Measurements from ENCODE around the gene CDT1. TPM values are rescaled to one million over a fixed set of nuclear protein-coding genes. Genes with fewer than 3 reads are reported as not detected.

CDT1 gene
- polyA plus RNA-seq, 1 experiment, result 2.4 TPM

DNA sequence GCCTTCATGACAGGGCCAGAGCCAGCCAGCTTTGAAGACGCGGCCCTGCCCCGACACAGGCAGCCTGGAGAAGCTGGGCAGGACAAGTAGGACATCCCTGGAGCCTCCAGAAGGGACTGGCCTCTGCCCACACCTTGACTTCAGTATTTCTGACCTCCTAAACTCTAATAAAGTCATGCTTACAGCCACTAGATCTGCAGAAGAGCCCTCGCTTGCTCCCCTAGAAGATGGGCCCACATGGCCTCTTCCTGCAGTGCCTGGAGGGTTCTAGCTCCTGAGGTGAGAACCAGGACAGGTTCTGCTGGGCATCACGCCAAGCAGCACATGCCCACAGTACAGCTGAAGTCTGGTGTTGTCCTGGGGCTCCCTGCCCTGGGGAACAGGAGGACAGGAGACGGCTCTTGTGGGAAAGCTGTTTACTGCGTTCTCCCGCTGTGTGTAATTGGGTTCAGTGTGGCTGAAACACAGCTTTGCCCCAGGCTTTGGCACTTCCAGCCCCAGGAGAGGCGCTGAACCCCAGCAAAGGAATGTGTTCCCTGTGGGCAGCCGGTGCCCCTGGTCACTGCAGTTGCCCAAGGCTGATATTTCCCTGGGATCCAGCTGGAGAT lies 5.6 kb downstream of the CDT1 start:
- TF ChIP-seq, protein P1, sequence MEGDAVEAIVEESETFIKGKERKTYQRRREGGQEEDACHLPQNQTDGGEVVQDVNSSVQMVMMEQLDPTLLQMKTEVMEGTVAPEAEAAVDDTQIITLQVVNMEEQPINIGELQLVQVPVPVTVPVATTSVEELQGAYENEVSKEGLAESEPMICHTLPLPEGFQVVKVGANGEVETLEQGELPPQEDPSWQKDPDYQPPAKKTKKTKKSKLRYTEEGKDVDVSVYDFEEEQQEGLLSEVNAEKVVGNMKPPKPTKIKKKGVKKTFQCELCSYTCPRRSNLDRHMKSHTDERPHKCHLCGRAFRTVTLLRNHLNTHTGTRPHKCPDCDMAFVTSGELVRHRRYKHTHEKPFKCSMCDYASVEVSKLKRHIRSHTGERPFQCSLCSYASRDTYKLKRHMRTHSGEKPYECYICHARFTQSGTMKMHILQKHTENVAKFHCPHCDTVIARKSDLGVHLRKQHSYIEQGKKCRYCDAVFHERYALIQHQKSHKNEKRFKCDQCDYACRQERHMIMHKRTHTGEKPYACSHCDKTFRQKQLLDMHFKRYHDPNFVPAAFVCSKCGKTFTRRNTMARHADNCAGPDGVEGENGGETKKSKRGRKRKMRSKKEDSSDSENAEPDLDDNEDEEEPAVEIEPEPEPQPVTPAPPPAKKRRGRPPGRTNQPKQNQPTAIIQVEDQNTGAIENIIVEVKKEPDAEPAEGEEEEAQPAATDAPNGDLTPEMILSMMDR (IDR thresholded peaks at IDR 0.05; ENCODE audit: insufficient read depth, low read depth, low read length), result no peak
- POLR2A ChIA-PET, result interaction anchor here (0.6 kb wide), 1 partner anchor 11 kb away, joined by 3 read pairs; no protein-coding TSS in a partner anchor
- no peak overlapping the region for H3K4me3 ChIP-seq (ENCODE audit: low read depth, low read length)
- CTCF ChIA-PET, result interaction anchor here (1.2 to 1.4 kb wide), 2 partner anchors 8 to 72 kb away, joined by 3 read pairs; no protein-coding TSS in a partner anchor
- peaks cover 8% of the 10 kb centered on the region for H3K36me3 ChIP-seq (ENCODE audit: control insufficient read depth, insufficient read depth, low read length)
- DNase-seq (ENCODE audit: low read depth), result no peak
- H3K27me3 ChIP-seq (ENCODE audit: control insufficient read depth, insufficient read depth, low read length), result no peaks in the 10 kb centered on the region

DNA sequence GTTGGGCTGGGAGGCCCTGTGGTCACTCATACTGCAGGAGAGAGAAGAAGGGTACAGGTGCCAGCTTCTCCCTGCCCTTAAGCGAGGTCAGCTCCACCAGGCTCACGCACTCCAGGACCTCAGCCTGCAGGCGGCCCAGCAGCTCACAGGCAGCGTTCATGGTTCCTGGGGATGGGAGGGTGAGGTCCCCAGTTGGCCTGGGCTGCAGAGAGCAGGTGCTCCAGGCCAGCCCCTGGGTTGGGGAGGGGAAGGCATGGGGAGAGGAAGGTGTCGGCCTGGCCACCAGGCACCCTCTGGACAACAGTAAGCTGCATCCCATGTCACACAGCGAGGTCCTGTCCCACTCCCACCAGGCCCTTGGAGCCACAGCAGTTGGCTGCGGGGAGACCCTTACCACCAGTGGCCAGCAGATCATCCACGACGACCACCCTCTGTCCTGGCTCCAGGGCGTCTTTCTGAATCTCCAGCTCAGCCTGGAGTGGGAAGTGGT lies 6.1 kb downstream of the CDT1 start:
- TF ChIP-seq, protein P1 (IDR thresholded peaks at IDR 0.05; ENCODE audit: insufficient read depth, low read depth, low read length), result no peak
- Histone ChIP-seq H3K4me3 (ENCODE audit: low read depth, low read length) (no peak overlapping the region), H3K27me3 (ENCODE audit: control insufficient read depth, insufficient read depth, low read length) (no peaks in the 10 kb centered on the region), H3K36me3 (ENCODE audit: control insufficient read depth, insufficient read depth, low read length) (peaks cover 8% of the 10 kb centered on the region)
- CTCF ChIA-PET, result interaction anchor here (0.7 to 2.4 kb wide), 4 partner anchors 9 to 72 kb away, joined by 3 to 11 read pairs (median 4); no protein-coding TSS in a partner anchor
- POLR2A ChIA-PET, result interaction anchor here (0.6 kb wide), 1 partner anchor 12 kb away, joined by 3 read pairs; no protein-coding TSS in a partner anchor
- DNase-seq (ENCODE audit: low read depth), result no peak

DNA sequence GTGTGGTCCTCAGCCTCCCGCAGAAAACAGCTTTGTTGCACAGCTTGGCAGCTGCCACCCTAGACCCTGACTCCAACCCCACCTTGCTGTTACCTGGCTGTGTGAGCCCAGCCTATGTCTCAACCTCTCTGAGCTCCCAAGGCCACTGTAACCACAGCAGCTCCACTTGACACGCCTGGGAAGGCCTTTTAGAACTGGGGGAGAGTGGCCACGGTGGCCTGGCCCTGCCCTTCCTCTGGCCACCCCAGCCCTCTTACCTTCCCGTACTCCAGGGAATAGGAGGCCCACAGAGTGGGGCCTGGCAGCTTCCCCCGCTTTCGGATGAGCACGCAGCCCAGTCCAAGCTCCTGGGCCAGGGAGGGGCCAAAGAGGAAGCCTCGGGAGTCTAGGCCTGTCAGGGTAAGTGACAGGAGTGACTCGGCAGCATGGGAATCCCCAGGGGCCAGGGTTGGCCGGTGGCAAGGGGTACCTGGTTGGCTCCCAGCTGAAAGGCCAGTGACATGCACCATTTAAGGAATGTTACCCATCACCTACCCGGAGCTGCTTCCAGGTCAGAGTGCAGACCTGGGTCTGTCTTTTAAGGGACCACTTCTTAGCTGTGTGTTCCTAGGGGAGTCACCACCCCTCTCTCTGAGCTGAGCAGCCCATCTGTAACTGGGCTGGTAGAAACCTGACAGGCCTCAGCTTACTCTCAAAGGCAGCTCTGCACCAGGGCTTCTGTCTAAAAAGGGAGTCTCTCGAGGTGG lies 6.8 kb downstream of the CDT1 start:
- ChIA-PET CTCF (interaction anchor here (0.7 to 2.4 kb wide), 4 partner anchors 9 to 73 kb away, joined by 3 to 11 read pairs (median 4); partner anchors contain the start of genes GALNS and TRAPPC2L), POLR2A (interaction anchor here (0.6 kb wide), 1 partner anchor 12 kb away, joined by 3 read pairs; no protein-coding TSS in a partner anchor)
- Histone ChIP-seq H3K27me3 (ENCODE audit: control insufficient read depth, insufficient read depth, low read length) (no peaks in the 10 kb centered on the region), H3K36me3 (ENCODE audit: control insufficient read depth, insufficient read depth, low read length) (peaks cover 8% of the 10 kb centered on the region), H3K4me3 (ENCODE audit: low read depth, low read length) (peak overlapping the region; percentile 86)
- TF ChIP-seq, protein P1 (IDR thresholded peaks at IDR 0.05; ENCODE audit: insufficient read depth, low read depth, low read length), result no peak
- DNase-seq (ENCODE audit: low read depth), result no peak

DNA sequence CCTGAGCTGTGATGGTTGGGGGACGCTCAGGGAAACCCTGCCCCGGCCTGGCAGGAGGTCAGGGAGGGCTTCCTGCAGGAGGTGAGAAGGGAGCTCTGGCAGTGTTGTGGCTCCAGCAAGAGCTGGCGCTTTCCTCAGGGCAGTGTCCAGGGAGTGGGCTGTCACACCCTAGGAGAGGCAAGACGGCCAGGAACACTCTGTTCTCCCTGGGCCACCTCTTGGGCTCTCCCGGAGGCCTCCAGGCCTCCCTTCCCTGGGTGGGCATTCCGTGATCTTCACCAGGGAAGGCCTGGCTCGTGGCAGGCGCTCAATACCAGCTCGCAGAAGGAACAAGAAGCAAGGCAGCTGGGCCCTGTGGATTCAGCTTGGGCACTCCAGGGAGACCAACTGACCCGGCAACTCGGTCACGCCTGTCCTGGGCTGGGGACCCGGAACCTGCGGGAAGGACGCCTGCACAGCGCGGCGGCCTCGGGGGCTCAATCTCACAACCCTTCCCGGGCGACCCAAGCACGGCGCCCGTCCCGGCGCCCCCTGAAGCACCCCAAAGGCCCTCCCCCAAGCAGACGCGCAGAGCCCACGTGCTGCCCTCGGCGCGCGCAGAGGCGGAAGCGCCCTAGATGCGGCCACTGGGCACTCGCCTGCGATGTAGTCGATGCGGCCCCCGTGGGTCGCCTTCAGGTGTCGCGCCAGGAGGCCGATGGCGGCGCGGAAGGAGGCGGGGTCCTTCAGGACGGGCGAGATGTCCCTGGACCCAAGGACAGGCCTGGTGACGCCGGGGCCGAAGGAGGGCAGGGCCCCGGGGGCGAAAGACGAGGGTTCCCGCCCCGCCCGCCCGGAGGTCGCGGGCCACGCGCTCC lies 7.6 kb downstream of the CDT1 start:
- POLR2A ChIA-PET, result interaction anchor here (0.5 kb wide), 1 partner anchor 35 kb away, joined by 12 read pairs; no protein-coding TSS in a partner anchor
- peaks cover 8% of the 10 kb centered on the region for H3K36me3 ChIP-seq (ENCODE audit: control insufficient read depth, insufficient read depth, low read length)
- TF ChIP-seq, protein P1 (IDR thresholded peaks at IDR 0.05; ENCODE audit: insufficient read depth, low read depth, low read length), result no peak
- CTCF ChIA-PET, result interaction anchor here (1.0 to 2.4 kb wide), 4 partner anchors 10 to 74 kb away, joined by 3 to 11 read pairs (median 4); partner anchors contain the start of genes GALNS and TRAPPC2L
- no peak for DNase-seq (ENCODE audit: low read depth)
- peak overlapping the region; percentile 86 for H3K4me3 ChIP-seq (ENCODE audit: low read depth, low read length)
- no peaks in the 10 kb centered on the region for H3K27me3 ChIP-seq (ENCODE audit: control insufficient read depth, insufficient read depth, low read length)
